ENCODE measurements around the gene DAB1.

Gene DAB1

DNA sequence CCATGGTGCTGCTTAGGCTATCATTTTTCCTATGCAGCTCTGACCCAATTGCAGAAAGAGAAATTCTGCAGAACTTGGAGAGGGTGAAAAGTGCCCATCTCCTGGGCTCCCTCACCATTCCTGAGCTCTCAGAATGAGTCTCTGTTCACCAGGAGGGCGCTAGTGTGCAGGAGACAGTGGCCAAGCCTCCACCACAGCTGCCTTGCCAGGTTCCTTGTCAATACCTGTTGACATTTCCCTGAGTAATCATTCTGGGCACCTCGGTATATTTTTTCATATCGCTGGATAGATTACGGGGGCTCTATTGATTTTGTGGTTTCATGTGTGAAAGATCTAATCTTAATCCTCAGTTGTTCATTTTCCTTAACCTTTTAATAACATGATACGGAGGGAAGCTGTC, 445.0 kb downstream of the DAB1 start:
- Mint-ChIP-seq H3K27ac (no peak overlapping the region), H3K4me3 (no peak overlapping the region), H3K4me1 (ENCODE audit: low read depth) (no peaks in the 10 kb centered on the region), H3K27me3 (ENCODE audit: low read depth) (no peaks in the 10 kb centered on the region), H3K9me3 (no peaks in the 10 kb centered on the region), H3K36me3 (ENCODE audit: low read depth) (no peaks in the 10 kb centered on the region)

GRCh38 chr1:56977910-56978309, 445.9 kb downstream of the DAB1 start:
- Mint-ChIP-seq H3K36me3 (ENCODE audit: low read depth) (no peaks in the 10 kb centered on the region), H3K4me3 (no peak overlapping the region)

GRCh38 chr1:56975446-56975845, 448.4 kb downstream of the DAB1 start:
- H3K4me1 Mint-ChIP-seq (ENCODE audit: low read depth), result no peaks in the 10 kb centered on the region
- H3K4me3 Mint-ChIP-seq, result no peak overlapping the region
- H3K36me3 Mint-ChIP-seq (ENCODE audit: low read depth), result no peaks in the 10 kb centered on the region
- no peak overlapping the region for H3K27ac Mint-ChIP-seq
- H3K27me3 Mint-ChIP-seq (ENCODE audit: low read depth), result no peaks in the 10 kb centered on the region
- H3K9me3 Mint-ChIP-seq, result no peaks in the 10 kb centered on the region

More at GRCh38 chr1:56977910-56978309, 445.9 kb downstream of the DAB1 start:
- Mint-ChIP-seq H3K27ac (no peak overlapping the region), H3K9me3 (no peaks in the 10 kb centered on the region), H3K27me3 (ENCODE audit: low read depth) (no peaks in the 10 kb centered on the region), H3K4me1 (ENCODE audit: low read depth) (no peaks in the 10 kb centered on the region)

GRCh38 chr1:56973923-56974742, 449.7 kb downstream of the DAB1 start:
- Mint-ChIP-seq H3K36me3 (ENCODE audit: low read depth) (no peaks in the 10 kb centered on the region), H3K4me3 (no peak overlapping the region), H3K27me3 (ENCODE audit: low read depth) (no peaks in the 10 kb centered on the region), H3K4me1 (ENCODE audit: low read depth) (no peaks in the 10 kb centered on the region), H3K27ac (no peak overlapping the region), H3K9me3 (no peaks in the 10 kb centered on the region)

GRCh38 chr1:56972976-56973375, 450.9 kb downstream of the DAB1 start:
- no peaks in the 10 kb centered on the region for H3K9me3 Mint-ChIP-seq
- H3K27me3 Mint-ChIP-seq (ENCODE audit: low read depth), result no peaks in the 10 kb centered on the region
- no peaks in the 10 kb centered on the region for H3K36me3 Mint-ChIP-seq (ENCODE audit: low read depth)
- H3K4me3 Mint-ChIP-seq, result no peak overlapping the region
- no peak overlapping the region for H3K27ac Mint-ChIP-seq
- H3K4me1 Mint-ChIP-seq (ENCODE audit: low read depth), result no peaks in the 10 kb centered on the region

DNA sequence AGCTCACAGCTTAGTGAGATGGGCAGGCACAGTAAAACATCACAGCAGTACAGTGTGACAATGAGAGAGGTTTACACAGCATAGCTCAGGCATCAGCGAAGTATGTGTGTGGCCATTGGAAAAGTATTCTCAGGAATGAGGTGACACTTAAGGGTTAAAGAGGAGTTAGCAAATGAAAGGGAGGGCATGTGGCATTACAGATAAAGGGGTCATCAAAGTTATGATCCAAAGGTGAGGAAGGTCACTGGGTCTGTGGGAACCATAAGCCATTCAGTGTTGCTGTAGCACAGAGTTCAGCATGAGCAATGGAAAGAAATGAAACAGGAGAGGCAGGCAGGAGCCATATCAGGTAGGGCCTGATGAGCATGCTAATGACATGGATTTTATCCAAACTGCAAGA, 453.6 kb downstream of the DAB1 start:
- Mint-ChIP-seq H3K27me3 (ENCODE audit: low read depth) (no peaks in the 10 kb centered on the region), H3K9me3 (no peaks in the 10 kb centered on the region), H3K4me1 (ENCODE audit: low read depth) (no peaks in the 10 kb centered on the region), H3K4me3 (no peak overlapping the region), H3K36me3 (ENCODE audit: low read depth) (no peaks in the 10 kb centered on the region), H3K27ac (no peak overlapping the region)

- Mint-ChIP-seq H3K27ac (no peak overlapping the region), H3K27me3 (ENCODE audit: low read depth) (no peaks in the 10 kb centered on the region), H3K36me3 (ENCODE audit: low read depth) (no peaks in the 10 kb centered on the region), H3K4me1 (ENCODE audit: low read depth) (no peaks in the 10 kb centered on the region), H3K9me3 (no peaks in the 10 kb centered on the region), H3K4me3 (no peak overlapping the region)
Measured at GRCh38 chr1:56968878-56969495, 454.9 kb downstream of the DAB1 start.

- H3K36me3 Mint-ChIP-seq (ENCODE audit: low read depth), result no peaks in the 10 kb centered on the region
- H3K4me3 Mint-ChIP-seq, result no peak overlapping the region
- no peaks in the 10 kb centered on the region for H3K9me3 Mint-ChIP-seq
- H3K27ac Mint-ChIP-seq, result no peak overlapping the region
- H3K27me3 Mint-ChIP-seq (ENCODE audit: low read depth), result no peaks in the 10 kb centered on the region
- no peaks in the 10 kb centered on the region for H3K4me1 Mint-ChIP-seq (ENCODE audit: low read depth)
Measured at GRCh38 chr1:56967900-56968832, 455.7 kb downstream of the DAB1 start.

DNA sequence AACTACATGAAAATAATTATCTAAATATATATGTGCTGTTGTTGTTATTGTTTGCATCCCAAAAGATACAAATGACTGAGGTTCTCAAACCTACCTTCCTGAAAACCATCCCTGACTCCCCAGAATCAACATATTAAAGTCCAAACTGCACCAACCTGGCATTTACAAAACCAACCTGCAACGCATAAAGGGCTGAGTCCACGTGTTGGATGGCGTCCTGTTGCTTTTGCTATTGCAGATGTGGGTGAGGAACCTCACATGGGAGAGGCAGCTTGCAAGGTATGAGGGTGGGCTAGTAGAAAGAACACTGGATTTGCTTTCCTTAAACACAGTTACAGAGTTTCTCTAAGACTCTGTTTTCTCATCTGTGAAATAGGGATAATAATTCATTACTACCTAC, 456.5 kb downstream of the DAB1 start:
- no peaks in the 10 kb centered on the region for H3K27me3 Mint-ChIP-seq (ENCODE audit: low read depth)
- H3K36me3 Mint-ChIP-seq (ENCODE audit: low read depth), result no peaks in the 10 kb centered on the region
- no peaks in the 10 kb centered on the region for H3K9me3 Mint-ChIP-seq
- no peaks in the 10 kb centered on the region for H3K4me1 Mint-ChIP-seq (ENCODE audit: low read depth)
- no peak overlapping the region for H3K27ac Mint-ChIP-seq
- H3K4me3 Mint-ChIP-seq, result no peak overlapping the region

DNA sequence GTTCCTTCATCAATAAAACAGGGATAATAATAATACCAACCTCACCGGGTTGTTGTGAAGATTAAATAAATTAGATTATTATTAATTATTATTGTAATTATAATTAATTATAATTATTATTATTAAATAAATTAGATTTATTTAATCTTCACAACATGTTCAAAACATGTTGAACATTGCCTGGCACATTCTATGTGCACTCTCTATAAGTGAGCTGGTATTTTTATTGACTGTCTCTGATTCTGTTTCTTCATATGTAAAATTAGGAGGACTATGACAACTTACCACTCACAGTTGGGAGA, 457.2 kb downstream of the DAB1 start:
- H3K4me3 Mint-ChIP-seq, result no peak overlapping the region
- H3K9me3 Mint-ChIP-seq, result no peaks in the 10 kb centered on the region
- H3K36me3 Mint-ChIP-seq (ENCODE audit: low read depth), result no peaks in the 10 kb centered on the region
- no peak overlapping the region for H3K27ac Mint-ChIP-seq
- no peaks in the 10 kb centered on the region for H3K27me3 Mint-ChIP-seq (ENCODE audit: low read depth)
- H3K4me1 Mint-ChIP-seq (ENCODE audit: low read depth), result no peaks in the 10 kb centered on the region

GRCh38 chr1:56965916-56966697, 457.8 kb downstream of the DAB1 start, which contains the start of gene C8B:
Gene C8B (minus strand): TSS chr1:56966015. CDS start chr1:56965948, 67 bp downstream.
- H3K36me3 Mint-ChIP-seq (ENCODE audit: low read depth), result no peaks in the 10 kb centered on the region

DNA sequence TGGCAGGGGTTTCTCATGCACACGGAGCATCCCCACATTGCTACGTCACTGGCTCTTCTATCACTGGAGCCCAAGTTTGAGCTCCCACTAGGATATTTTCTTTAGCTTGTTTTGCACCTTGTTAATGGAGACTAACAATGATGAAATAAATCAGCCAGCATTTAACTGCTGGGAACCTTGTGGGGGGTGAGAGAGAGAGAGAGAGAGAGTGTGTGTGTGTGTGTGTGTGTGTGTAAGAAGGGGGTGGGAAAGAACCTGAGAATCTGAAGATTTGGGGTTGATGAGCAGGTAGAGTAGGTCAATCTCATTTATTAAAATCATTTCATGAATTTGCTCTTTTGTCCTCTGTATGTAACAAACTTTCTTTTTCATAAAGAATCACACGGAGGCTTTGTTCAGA, 458.7 kb downstream of the DAB1 start:
- Mint-ChIP-seq H3K9me3 (no peaks in the 10 kb centered on the region), H3K4me1 (ENCODE audit: low read depth) (no peaks in the 10 kb centered on the region), H3K36me3 (ENCODE audit: low read depth) (no peaks in the 10 kb centered on the region), H3K27me3 (ENCODE audit: low read depth) (no peaks in the 10 kb centered on the region), H3K27ac (no peak overlapping the region), H3K4me3 (no peak overlapping the region)

More at GRCh38 chr1:56965916-56966697, 457.8 kb downstream of the DAB1 start, which contains the start of gene C8B:
- Mint-ChIP-seq H3K4me3 (no peak within 1 kb of the TSS), H3K27me3 (ENCODE audit: low read depth) (no peaks in the 10 kb centered on the region), H3K4me1 (ENCODE audit: low read depth) (no peaks in the 10 kb centered on the region), H3K9me3 (no peaks in the 10 kb centered on the region), H3K27ac (no peak within 1 kb of the TSS)

DNA sequence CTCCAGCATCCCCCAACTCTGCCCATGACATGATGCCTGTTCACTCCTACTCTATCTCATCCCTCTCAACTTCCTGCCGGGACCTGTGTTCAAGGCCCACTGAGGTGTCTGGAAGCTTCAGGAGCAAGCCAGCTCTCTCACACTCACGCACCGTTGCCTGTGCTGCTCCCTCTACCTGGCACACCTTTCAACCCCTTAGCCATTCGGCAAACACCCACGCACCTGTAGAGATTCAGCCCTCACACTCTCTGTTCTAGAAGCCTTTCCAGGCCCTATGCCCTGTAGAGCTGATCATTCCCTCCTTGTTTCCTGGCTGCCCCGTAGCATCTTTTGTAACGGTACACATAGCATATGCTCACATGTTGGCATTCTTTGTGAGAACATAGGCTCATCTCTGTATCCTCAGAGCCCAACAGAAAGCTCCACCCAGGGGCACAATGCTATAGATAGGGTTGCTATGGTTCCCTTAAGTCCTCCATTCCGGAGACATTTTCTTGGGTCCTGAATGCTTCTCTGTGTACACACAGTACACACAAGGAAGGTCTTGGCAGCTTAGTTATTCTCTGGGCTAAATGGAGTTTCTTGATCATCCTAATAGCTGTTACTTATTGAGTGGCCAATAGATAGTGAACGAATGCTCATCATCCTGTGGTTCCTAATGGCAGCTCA, 459.4 kb downstream of the DAB1 start:
- Mint-ChIP-seq H3K36me3 (ENCODE audit: low read depth) (no peaks in the 10 kb centered on the region), H3K4me1 (ENCODE audit: low read depth) (no peaks in the 10 kb centered on the region), H3K4me3 (no peak overlapping the region), H3K27me3 (ENCODE audit: low read depth) (no peaks in the 10 kb centered on the region), H3K9me3 (no peaks in the 10 kb centered on the region), H3K27ac (no peak overlapping the region)

GRCh38 chr1:56963667-56964066, 460.2 kb downstream of the DAB1 start:
- Mint-ChIP-seq H3K27me3 (ENCODE audit: low read depth) (no peaks in the 10 kb centered on the region), H3K4me3 (no peak overlapping the region), H3K27ac (no peak overlapping the region), H3K36me3 (ENCODE audit: low read depth) (no peaks in the 10 kb centered on the region), H3K9me3 (no peaks in the 10 kb centered on the region), H3K4me1 (ENCODE audit: low read depth) (no peaks in the 10 kb centered on the region)

Measured in T-helper 1 cell treated with Interleukin-12 subunit alpha and Interleukin-12 subunit beta and Interleukin-4 antibody, amounts not matched to agents 30 μg/mL and 1 μg/mL, for 36 hours (primary cell).